Tibial nerve (tissue), 3 donors: ENCODE data around the gene YY1.
"Not testable (repeated sequence)": the region's sequence is repeated elsewhere in the genome, so short reads cannot be mapped to it uniquely, and the experiment has no call there.

Source experiments
- CTCF ChIP-seq, 5 experiments: fragments of 200-600 bp in 3 of 5; fragments of 450-650 bp in 2 of 5; sonication (generic) in 3 of 5; IDR thresholded peaks; one replicate each; pipeline ENCODE4 v1.5.1; 2016 to 2019; ENCODE audit warnings: antibody characterized with exemption in 5 of 5, mild to moderate bottlenecking in 3 of 5, moderate library complexity in 2 of 5
- POLR2A ChIP-seq, 2 donors: fragments of 450-650 bp; IDR thresholded peaks; one replicate each; pipeline ENCODE4 v1.6.1; 2017; ENCODE audit warnings: antibody characterized with exemption in 2 of 2, mild to moderate bottlenecking in 2 of 2, moderate library complexity in 2 of 2

DNA sequence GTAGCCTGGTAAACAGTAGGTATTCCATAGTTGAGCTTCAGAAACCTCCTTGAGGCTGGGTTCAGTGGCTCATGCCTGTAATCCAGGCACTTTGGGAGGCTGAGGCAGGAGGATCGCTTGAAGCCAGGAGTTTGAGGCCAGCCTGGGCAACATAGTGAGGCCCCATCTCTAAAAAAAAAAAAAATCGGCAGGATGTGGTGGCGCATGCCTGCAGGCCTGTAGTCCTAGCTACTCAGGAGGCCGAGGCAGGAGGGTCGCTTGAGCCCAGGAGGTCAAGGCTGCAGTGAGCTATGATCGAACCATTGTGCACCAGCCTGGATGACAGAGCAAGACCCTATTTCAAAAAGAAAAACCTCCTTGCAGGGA lies 69.5 kb downstream of the YY1 start:
- not testable (repeated sequence) for TF ChIP-seq CTCF, POLR2A (IDR thresholded peaks at IDR 0.05)
